Epithelial cell of proximal tubule (primary cell): Measurements from ENCODE around the gene PRRX2. TPM values are rescaled to one million over a fixed set of nuclear protein-coding genes. Genes with fewer than 3 reads are reported as not detected.
"Not testable (repeated sequence)": the region's sequence is repeated elsewhere in the genome, so short reads cannot be mapped to it uniquely, and the experiment has no call there.

ENCODE experiments used
- DNase-seq: peaks from one replicate; pipeline ENCODE4 v3.0.0-alpha.2; 2011; ENCODE audit warnings: low read depth
- H3K4me3 ChIP-seq: 2 replicates; pipeline ENCODE4 v1.5.1; 2011; ENCODE audit warnings: low read depth, mild to moderate bottlenecking, low read length
- CTCF ChIP-seq: conservative IDR thresholded peaks from 2 replicates; pipeline ENCODE4 v1.5.1; 2012; ENCODE audit warnings: low read depth, mild to moderate bottlenecking, low read length
- total RNA-seq: library from RNA; depleted of rRNA; stranded (reverse); fragments of >200 nt; gene quantifications from 2 replicates; pipeline ENCODE4 v1.2.3, GENCODE V29; 2015

PRRX2 gene
- total RNA-seq, 1 donor from 2014 or later: 0.17 TPM

- DNase-seq: no peak
- H3K4me3 ChIP-seq: no peak overlapping the region
- TF ChIP-seq CTCF: no peak
These were observed 82.8 kb downstream of the PRRX2 start for GRCh38 chr9:129748249-129748648.

GRCh38 chr9:129749052-129749451 is 83.6 kb downstream of the PRRX2 start:
- not testable (repeated sequence) for H3K4me3 ChIP-seq, DNase-seq

GRCh38 chr9:129749575-129749974 is 84.1 kb downstream of the PRRX2 start:
- TF ChIP-seq CTCF: no peak
- no peak for DNase-seq
- no peak overlapping the region for H3K4me3 ChIP-seq

GRCh38 chr9:129750013-129750638 is 84.7 kb downstream of the PRRX2 start:
- no peak for TF ChIP-seq CTCF
- no peak for DNase-seq
- no peak overlapping the region for H3K4me3 ChIP-seq

- no peak for TF ChIP-seq CTCF
- no peak for DNase-seq
- peak overlapping the region; percentile 24 for H3K4me3 ChIP-seq
These were observed 86.7 kb downstream of the PRRX2 start for GRCh38 chr9:129751841-129752801.

- peak within 1 kb of the TSS; percentile 24 for H3K4me3 ChIP-seq
- TF ChIP-seq CTCF: no peak
- DNase-seq: no peak
These were observed 87.7 kb downstream of the PRRX2 start, which contains the start of gene PTGES for GRCh38 chr9:129752900-129753729. Gene PTGES (minus strand): TSS chr9:129753042. CDS start chr9:129753012, 30 bp downstream.

GRCh38 chr9:129755151-129755550 is 89.7 kb downstream of the PRRX2 start:
- no peak for TF ChIP-seq CTCF
- no peak overlapping the region for H3K4me3 ChIP-seq
- no peak for DNase-seq
